Thoracic aorta (tissue), 2 donors: Measurements from ENCODE around the gene MORN4. TPM values are rescaled to one million over a fixed set of nuclear protein-coding genes. Genes with fewer than 3 reads are reported as not detected.

Experiments
- ATAC-seq: fragments of 150-250 bp; one replicate; pipeline ENCODE4 v1.8.0; 2017; ENCODE audit warnings: low read depth; ENCODE audit not compliant: insufficient number of reproducible peaks, low FRiP score
- DNase-seq: peaks from one replicate; pipeline ENCODE4 v3.0.0-alpha.2; 2020; ENCODE audit warnings: low spot score
- H3K27ac ChIP-seq, 2 donors: fragments of 200-600 bp; sonication (generic); 1 replicate in 1 of 2; 2 replicates in 1 of 2; pipeline ENCODE4 v1.5.1; 2016; ENCODE audit warnings: mild to moderate bottlenecking in 2 of 2, moderate library complexity in 2 of 2
- H3K27me3 ChIP-seq: fragments of 200-600 bp; sonication (generic); replicated peaks from 2 replicates; pipeline ENCODE4 v1.6.0; 2016; ENCODE audit warnings: mild to moderate bottlenecking; ENCODE audit not compliant: insufficient read depth
- H3K36me3 ChIP-seq: fragments of 200-600 bp; sonication (generic); one replicate; pipeline ENCODE4 v1.5.1; 2016
- H3K4me1 ChIP-seq, 2 donors: fragments of 200-600 bp; sonication (generic); 1 replicate in 1 of 2; 2 replicates in 1 of 2; pipeline versions ENCODE4 v1.5.1 to v1.6.0; 2016; ENCODE audit warnings: low read depth in 2 of 2, mild to moderate bottlenecking in 1 of 2; ENCODE audit not compliant: control insufficient read depth in 1 of 2
- H3K4me3 ChIP-seq: fragments of 200-600 bp; sonication (generic); 2 replicates; pipeline ENCODE4 v1.5.1; 2016; ENCODE audit warnings: mild to moderate bottlenecking
- H3K9me3 ChIP-seq: fragments of 200-600 bp; sonication (generic); 2 replicates; pipeline ENCODE4 v1.5.1; 2016
- CTCF ChIP-seq: fragments of 200-600 bp; sonication (generic); IDR thresholded peaks from one replicate; pipeline ENCODE4 v1.5.1; 2019; ENCODE audit warnings: antibody characterized with exemption
- total RNA-seq, 2 donors: library from RNA; depleted of rRNA; stranded (reverse); fragments of >200 nt; gene quantifications; one replicate each; pipeline versions ENCODE4 v1.1.0 to v1.2.3, GENCODE V29; 2016

MORN4 gene
- total RNA-seq, 2 donors from 2014 or later: 3.5 to 6.6 TPM

GRCh38 chr10:97597778-97598177 lies 35.5 kb downstream of the MORN4 start:
- Histone ChIP-seq H3K27me3 (no peaks in the 10 kb centered on the region), H3K36me3 (no peaks in the 10 kb centered on the region), H3K27ac (peak overlapping the region; percentile 84 to 99), H3K4me1 (peaks cover 38 to 70% of the 10 kb centered on the region in 2 donors), H3K4me3 (no peak overlapping the region), H3K9me3 (no peaks in the 10 kb centered on the region)
- no peak for DNase-seq
- TF ChIP-seq CTCF: no peak
- no peak for ATAC-seq

GRCh38 chr10:97596101-97597082 lies 36.9 kb downstream of the MORN4 start:
- TF ChIP-seq CTCF: no peak
- DNase-seq (peak; percentile 63), ATAC-seq (peak; percentile 92)
- Histone ChIP-seq H3K27ac (peak overlapping the region; percentile 99), H3K27me3 (no peaks in the 10 kb centered on the region), H3K4me1 (peaks cover 34 to 60% of the 10 kb centered on the region in 2 donors), H3K36me3 (no peaks in the 10 kb centered on the region), H3K9me3 (no peaks in the 10 kb centered on the region), H3K4me3 (peak overlapping the region; percentile 26)

GRCh38 chr10:97593421-97593820 lies 39.9 kb downstream of the MORN4 start:
- peak overlapping the region; percentile 27 for H3K4me3 ChIP-seq
- H3K9me3 ChIP-seq: no peaks in the 10 kb centered on the region
- H3K4me1 ChIP-seq: peaks cover 34 to 54% of the 10 kb centered on the region in 2 donors
- H3K27ac ChIP-seq: peak overlapping the region; percentile 99
- ATAC-seq: peak; percentile 47
- no peaks in the 10 kb centered on the region for H3K36me3 ChIP-seq
- DNase-seq: no peak
- TF ChIP-seq CTCF: no peak
- H3K27me3 ChIP-seq: no peaks in the 10 kb centered on the region

- H3K36me3 ChIP-seq: no peaks in the 10 kb centered on the region
- DNase-seq (no peak), ATAC-seq (no peak)
- H3K9me3 ChIP-seq: no peaks in the 10 kb centered on the region
- H3K27me3 ChIP-seq: no peaks in the 10 kb centered on the region
- H3K27ac ChIP-seq: no peak overlapping the region
- peaks cover 16 to 35% of the 10 kb centered on the region in 2 donors for H3K4me1 ChIP-seq
- H3K4me3 ChIP-seq: no peak overlapping the region
- no peak for TF ChIP-seq CTCF
These were observed 42.4 kb downstream of the MORN4 start for GRCh38 chr10:97590748-97591495.
